ENCODE data around the gene UROD.

GRCh38 chr1:45003741-45004140 is 8.3 kb upstream of the UROD start:
- no peak for TF ChIP-seq GATA2 (IDR thresholded peaks at IDR 0.05; ENCODE audit: low read depth, low read length)
- TF ChIP-seq GATA3 (IDR thresholded peaks at IDR 0.05; ENCODE audit: low read depth, low read length) = no peak
